Stimulated activated CD4-positive, alpha-beta T cell treated with anti-CD3 and anti-CD28 coated beads, Interleukin-1b, Interleukin-23, amount 100 ng/mL, for 4 hours (primary cell): ENCODE measurements around the gene PPP4R1.

Experiments
- DNase-seq, 2 donors: peaks; one replicate each; pipeline ENCODE4 v3.0.0-alpha.2; 2020; ENCODE audit warnings: low read depth in 2 of 2

Gene PPP4R1

DNA sequence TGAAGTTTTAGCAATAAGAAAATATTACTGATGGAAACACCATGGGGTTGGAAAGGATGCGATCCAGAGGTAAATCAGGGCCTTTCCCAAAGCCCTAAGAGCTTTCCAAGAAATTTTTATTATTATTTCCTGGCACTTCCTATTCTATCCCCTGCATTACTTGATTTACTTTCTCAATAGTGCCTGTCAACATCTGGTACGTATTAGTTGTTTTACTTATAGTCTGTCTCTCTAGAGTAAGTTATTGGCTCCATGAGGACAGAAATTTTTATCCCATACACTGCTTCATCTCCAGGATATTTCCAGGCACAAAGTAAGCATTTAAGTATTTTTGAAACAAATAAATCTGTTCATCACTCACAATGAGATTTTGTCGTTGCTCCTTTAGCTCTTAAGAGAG is 18.1 kb downstream of the PPP4R1 start:
- no peak for DNase-seq

DNA sequence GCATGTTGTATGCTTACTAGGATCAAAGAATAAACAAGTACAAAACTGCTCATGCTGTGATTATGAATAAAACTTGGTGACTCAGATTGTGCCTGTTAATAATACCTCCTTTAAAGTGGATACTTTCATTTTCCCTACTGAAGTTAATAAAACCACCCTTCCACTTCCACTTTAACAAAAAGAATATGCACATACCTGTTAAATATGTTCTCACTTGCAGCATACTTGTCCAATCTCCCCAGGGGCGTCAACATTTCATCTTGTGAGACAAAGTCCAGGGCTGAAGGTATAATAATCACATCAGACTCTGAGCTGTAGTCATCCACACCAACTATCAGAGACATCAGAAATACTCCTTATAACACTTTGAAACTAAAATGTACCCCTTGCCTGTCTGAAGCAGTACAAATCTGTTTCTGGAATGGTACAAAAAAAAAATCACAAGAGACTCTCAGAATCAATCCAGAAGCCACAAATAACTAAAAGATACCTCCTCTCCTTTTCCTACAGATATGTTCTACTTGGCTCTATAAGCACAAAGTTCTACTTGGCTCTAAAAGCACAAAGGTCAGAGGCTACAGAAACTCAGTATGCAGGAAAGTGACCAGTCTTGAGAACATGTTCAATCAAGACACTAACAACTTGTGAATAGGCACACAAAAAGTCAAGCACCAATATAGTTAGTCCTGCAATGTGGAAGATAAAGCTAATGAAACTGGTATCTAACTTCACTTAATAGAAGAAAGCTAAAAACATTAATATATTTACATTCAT is 19.3 kb downstream of the PPP4R1 start:
- DNase-seq, result no peak

GRCh38 chr18:9587924-9588323 is 26.4 kb downstream of the PPP4R1 start:
- DNase-seq, result no peak

GRCh38 chr18:9586814-9587213 is 27.5 kb downstream of the PPP4R1 start:
- no peak for DNase-seq

- no peak for DNase-seq
These were observed 32.7 kb downstream of the PPP4R1 start for GRCh38 chr18:9581667-9582066.

DNA sequence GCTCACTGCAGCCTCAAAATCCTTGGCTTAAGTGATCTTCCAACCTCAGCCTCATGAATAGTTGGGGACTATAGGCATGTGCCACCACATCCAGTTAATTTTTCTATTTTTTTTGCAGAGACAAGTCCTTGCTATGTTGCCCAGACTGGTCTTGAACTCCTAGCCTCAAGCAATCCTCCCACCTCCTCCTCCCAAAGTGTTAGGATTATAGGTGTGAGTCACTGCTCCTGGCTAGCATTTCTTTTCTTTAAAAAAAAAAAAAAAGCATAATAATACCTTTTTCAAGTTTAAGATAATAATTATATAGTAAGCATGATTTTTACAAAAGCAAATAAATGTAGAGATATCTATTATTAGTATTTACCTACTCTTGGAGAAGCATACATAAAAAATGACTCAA is 36.1 kb downstream of the PPP4R1 start:
- DNase-seq, result no peak

DNA sequence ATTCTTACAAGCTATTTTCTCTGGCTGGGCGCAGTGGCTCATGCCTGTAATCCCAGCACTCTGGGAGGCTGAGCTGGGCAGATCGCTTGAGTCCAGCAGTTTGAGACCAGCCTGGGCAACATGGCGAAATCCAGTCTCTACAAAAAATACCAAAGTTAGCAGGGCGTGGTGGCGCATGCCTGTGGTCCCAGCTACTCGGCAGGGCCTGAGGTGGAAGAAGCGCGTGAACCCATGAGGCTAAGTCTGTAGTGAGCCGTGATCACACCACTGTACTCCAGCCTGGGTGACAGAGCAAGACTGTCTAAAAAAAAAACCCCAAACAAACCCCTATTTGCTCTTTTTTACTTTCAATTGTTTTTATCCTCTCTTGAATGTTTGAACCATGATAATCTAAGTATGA is 37.0 kb downstream of the PPP4R1 start:
- DNase-seq, result no peak

GRCh38 chr18:9575558-9575957 is 38.8 kb downstream of the PPP4R1 start:
- no peak for DNase-seq

- no peak for DNase-seq
These were observed 39.8 kb downstream of the PPP4R1 start for GRCh38 chr18:9574473-9575115.

DNA sequence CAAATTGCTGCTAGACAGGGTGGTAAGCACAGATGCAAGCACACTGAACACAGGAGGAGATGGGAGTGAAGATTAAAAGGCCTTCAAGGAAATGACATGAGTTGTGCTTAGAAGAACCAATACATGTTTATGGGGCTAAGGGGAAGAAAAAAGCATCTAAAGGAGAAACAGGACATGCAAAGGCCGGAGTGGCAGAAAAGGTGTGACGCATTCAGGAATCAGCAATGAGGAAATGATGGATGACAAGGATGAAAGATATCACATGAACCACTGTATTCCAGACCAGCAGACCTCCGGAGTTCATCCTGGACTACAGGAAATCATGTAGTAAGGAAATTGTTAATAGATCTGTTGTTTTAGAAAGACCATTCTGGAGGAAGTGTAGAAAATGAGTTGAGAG is 42.8 kb downstream of the PPP4R1 start:
- DNase-seq, result no peak

DNA sequence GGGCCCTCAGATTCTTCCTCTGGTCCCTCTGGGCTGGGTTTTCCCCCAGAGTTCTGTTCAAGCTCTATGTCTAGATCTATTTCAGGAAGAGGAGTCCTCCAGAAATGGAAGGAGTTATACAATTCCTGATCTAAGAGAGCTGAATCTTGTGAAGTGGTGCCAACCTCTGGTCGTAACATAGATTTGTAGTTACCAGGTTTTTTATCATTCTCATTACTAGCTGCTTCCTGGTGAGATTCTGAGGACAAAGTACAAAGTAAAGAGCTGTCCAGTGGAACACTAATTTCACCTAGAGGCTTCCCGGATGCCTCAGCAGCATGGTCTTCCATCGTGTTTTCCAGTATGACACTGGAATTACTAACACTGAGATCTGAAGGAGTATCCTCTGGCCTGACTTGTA is 44.1 kb downstream of the PPP4R1 start:
- DNase-seq, result no peak

DNA sequence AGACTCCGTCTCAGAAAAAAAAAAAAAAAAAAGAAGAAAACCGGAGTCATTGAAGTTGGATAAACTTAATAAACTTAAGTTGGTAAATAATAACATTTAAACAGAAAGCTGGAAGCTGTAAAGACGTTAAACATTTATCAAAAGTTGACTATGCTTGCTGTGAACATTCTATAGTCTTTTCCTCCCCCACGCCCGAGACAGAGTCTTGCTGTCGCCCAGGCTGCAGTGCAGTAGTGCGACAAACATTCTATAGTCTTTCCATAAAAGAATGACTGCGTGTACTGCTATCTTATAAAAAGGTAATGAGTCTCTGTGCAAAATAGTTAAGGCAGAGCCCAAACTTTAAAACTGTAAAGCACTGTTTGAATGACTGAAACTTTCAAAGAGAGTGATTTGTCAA is 45.2 kb downstream of the PPP4R1 start:
- no peak for DNase-seq

DNA sequence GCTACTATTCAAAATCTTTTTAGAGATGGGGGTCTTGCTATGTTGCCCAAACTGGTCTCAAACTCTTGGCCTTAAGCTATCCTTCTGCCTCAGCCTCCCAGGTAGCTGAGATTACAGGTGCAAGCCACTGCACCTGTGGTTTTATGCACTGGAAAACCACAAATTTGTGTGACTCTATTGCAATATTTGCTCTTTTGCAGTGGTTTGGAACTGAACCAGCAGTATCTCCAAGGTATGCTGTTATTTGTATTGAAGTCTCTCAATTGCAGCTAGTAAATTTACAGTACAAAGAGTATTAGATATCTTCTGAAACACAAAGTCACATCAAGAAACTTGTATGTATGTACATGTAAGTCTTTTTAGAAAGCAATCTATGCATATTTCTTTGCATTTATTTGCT is 46.2 kb downstream of the PPP4R1 start:
- DNase-seq, result no peak

GRCh38 chr18:9565407-9565806 is 49.0 kb downstream of the PPP4R1 start:
- DNase-seq, result no peak

DNA sequence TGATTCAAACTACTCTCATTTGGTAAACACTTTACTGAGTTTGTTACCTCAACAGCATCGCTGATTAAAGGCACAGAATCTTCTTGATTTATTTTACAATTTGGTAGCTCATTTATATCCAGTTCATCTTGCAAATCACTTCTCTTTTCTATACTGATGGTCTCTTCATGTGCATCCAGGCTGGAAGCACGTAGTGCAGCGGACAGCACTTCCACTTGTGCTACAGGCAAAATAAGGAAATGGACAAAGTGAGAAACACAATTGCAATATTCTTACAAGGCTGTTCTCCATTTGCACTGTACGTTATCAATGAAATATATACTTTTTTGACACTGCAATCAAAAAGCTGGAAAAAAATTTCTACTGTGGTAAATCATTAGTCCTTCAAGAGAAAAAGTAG is 51.0 kb downstream of the PPP4R1 start:
- DNase-seq, result no peak

- no peak for DNase-seq
These were observed 51.8 kb downstream of the PPP4R1 start for GRCh38 chr18:9562584-9562983.

DNA sequence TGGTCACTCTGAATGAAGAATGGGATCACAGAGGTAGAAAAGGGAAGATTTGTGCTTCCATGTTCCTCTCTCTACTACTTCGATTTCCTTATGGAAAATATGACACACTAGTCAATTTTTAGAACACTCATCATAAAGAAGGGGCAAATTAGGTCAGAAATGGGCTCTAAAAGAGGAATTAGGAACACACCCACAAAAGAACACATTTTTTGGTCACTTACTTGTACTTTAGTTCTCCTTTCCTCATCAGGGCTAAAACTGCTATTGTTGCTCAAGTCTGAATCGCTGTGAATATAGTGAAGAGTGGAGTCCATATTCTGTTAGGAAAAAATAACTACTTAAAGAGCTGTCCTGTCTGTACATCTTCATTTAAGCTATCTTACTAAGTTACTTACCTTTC is 52.6 kb downstream of the PPP4R1 start:
- no peak for DNase-seq

GRCh38 chr18:9559253-9559652 is 55.1 kb downstream of the PPP4R1 start:
- DNase-seq, result no peak

DNA sequence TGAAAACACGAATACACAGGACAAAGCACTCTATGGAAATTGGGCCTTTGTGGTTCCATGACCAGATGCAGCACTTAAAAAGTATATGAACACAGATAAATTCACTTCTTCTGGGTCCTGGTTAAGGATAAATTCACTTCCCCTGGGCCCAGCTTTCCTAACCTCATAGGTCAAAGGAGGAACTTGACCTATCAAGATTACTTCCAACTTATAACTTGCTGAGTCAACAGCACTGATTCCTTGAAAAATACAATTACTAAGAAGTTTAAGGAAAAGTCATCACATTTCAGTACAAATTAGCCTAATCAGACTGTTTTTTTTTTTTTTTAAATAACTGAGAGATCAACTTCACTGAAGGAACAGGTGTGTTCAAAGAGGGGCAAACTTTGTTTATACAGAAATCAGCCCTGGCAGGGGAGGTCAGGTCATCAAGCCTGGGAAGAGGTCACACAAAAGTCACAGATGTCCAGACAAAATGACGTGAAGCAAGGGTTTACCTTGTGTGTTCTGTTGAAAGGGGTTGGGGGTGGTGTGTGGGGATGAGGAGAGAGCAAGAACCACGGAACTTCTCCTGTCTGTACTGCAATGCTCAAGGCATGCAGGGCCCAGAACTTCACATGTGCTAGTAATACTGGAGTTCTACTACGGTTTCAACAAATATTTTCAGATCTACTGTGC is 55.8 kb downstream of the PPP4R1 start:
- DNase-seq, result no peak

GRCh38 chr18:9557250-9557943 is 57.0 kb downstream of the PPP4R1 start:
- DNase-seq, result no peak

DNA sequence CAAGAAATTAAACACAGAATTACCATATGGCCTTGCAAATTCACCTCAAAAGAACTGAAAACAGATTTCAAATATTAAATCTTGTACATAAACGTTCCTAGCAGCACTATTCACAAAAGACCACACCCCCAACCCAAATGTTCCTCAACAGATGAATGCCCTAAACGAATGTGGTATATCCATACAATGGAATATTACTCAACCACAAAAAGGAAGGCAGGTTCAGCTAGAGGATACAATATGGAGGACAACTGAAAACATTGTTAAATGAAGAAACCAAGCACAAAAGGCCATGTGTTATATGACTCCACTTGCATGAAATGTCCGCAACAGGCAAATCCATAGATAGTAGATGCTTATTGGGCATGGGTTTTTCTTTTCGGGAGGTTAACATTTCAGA is 61.7 kb downstream of the PPP4R1 start:
- no peak for DNase-seq

DNA sequence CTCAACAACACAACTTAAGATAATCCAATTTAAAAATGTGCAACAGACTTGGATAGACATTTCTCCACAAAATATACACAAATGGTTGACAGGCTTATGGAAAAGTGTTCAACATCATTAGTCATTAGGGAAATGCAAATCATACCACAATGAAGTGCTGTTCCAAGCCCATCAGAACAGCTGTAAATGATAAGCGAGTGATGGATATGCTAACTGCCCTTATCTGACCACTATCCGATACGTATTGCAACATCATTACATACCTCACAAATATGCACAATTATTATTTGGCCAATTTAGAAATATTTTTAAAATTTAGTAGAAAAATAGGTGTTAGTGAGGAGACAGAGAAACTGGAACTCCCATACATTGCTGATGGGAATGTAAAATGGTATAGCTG is 62.2 kb downstream of the PPP4R1 start:
- no peak for DNase-seq

DNA sequence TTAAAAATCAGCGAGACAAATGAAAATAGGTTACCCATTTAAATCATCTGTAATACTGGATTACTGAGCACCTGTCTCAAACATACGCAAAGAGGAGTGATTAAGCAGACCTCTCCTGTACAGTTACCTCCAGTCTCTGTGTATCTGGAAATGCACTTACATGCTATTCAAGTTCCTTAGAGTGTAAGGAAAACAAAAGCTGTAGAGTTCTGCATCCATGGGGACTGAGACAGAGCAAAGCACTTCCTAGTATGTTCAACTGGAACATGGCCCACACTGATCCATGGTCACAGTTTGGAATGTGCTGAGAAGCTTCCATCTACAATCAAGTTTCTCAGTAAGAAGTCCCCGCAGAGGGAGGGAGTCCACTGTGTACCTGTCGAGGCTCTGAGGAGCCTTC is 63.9 kb downstream of the PPP4R1 start:
- DNase-seq, result no peak
